Keratinocyte (primary cell): ENCODE results near the gene NSMCE1.

Source experiments
- EZH2 ChIP-seq: IDR thresholded peaks from one replicate; pipeline ENCODE4 v1.6.1; 2012; ENCODE audit warnings: inconsistent platforms, mild to moderate bottlenecking, low read length, moderate library complexity
- TF ChIP-seq, protein P1 (sequence below), 3 experiments: IDR thresholded peaks in 1 of 3; conservative IDR thresholded peaks in 1 of 3; optimal IDR thresholded peaks in 1 of 3; 2 replicates in 2 of 3; 3 replicates in 1 of 3; pipeline versions ENCODE3 to v1.5.1; 2011; ENCODE audit warnings: low read length in 3 of 3, mild to moderate bottlenecking in 3 of 3, moderate library complexity in 2 of 3, control low read depth in 1 of 3, inconsistent platforms in 1 of 3; ENCODE audit not compliant: insufficient read depth in 2 of 3; ENCODE audit errors: extremely low read depth in 1 of 3

DNA sequence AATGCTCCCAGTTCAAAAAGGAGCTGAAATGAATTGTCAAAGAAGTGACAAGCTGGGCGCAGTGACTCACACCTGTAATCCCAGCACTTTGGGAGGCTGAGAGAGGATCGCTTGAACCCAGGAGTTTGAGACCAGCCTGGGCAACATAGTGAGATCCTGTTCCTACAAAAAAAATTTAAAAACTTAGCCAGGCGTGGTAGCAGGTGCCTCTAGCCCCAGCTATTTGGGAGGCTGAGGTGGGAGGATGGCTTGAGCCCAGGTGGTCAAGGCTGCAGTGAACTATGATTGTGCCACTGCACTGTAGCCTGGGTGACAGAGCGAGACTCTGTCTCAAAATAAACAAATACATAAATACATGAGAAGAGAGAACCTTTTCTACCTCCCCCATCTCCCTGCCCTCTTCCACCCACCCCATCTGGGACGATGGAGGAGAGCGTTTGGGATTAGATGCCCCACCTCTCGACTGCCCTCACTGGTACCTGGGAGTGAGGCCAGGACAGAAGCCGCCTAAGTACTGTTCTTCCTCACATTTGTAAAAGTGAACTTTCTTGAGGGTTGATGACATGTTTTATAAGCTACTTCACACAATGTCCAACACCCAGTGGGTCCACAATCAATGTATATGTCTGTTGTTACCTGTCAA, 47.6 kb upstream of the NSMCE1 start:
- TF ChIP-seq, protein P1, sequence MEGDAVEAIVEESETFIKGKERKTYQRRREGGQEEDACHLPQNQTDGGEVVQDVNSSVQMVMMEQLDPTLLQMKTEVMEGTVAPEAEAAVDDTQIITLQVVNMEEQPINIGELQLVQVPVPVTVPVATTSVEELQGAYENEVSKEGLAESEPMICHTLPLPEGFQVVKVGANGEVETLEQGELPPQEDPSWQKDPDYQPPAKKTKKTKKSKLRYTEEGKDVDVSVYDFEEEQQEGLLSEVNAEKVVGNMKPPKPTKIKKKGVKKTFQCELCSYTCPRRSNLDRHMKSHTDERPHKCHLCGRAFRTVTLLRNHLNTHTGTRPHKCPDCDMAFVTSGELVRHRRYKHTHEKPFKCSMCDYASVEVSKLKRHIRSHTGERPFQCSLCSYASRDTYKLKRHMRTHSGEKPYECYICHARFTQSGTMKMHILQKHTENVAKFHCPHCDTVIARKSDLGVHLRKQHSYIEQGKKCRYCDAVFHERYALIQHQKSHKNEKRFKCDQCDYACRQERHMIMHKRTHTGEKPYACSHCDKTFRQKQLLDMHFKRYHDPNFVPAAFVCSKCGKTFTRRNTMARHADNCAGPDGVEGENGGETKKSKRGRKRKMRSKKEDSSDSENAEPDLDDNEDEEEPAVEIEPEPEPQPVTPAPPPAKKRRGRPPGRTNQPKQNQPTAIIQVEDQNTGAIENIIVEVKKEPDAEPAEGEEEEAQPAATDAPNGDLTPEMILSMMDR (optimal IDR thresholded peaks at IDR 0.05 in 1 of 3, IDR thresholded peaks at IDR 0.05 in 1 of 3, conservative IDR thresholded peaks at IDR 0.05 in 1 of 3; ENCODE audit: extremely low read depth in 1 of 3, insufficient read depth in 2 of 3, low read length in 3 of 3), result no peak
- TF ChIP-seq EZH2, result no peak
